ENCODE data around the gene RPL36AL. TPM values are rescaled to one million over a fixed set of nuclear protein-coding genes. Genes with fewer than 3 reads are reported as not detected.
A peak's percentile ranks its signal among the peaks of the same experiment; 100 is the strongest.

RPL36AL gene
- total and polyA plus RNA-seq, 2 of the 4 experiments (the other 2 are of a cell fraction), result 129 to 313 TPM

GRCh38 chr14:49594347-49595091 lies 25.9 kb downstream of the RPL36AL start:
- WGBS, 2 experiments (ENCODE audit: extremely low coverage in 2 of 2, insufficient read length in 1 of 2), result no CpG with 5 or more reads among the region's 4 CpGs
- no peak overlapping the region for H3K4me3 ChIP-seq (ENCODE audit: insufficient read depth, low read depth, low read length)
- dilution Hi-C loops (cut with HindIII; ENCODE audit: low sequenced_read_pairs, unreplicated experiment) (no loop called here), in situ Hi-C loops (cut with MboI; ENCODE audit: low sequenced_read_pairs) (no loop called here), intact Hi-C loops (cut with micrococcal nuclease) (no loop called here)
- peak overlapping the region; percentile 55; the same call in 1 of the 2 replicates for H3K4me2 ChIP-seq (ENCODE audit: low read depth, low read length)
- H3K14ac ChIP-seq (replicated peaks; ENCODE audit: low read depth, low read length), result no peak overlapping the region
- no peak overlapping the region for H3K56ac ChIP-seq (ENCODE audit: extremely low read depth, insufficient read depth, low read length)
- H3K9ac ChIP-seq (ENCODE audit: low read depth, low read length), result no peak overlapping the region
- TF ChIP-seq RFX5 (IDR thresholded peaks at IDR 0.05; ENCODE audit: low read depth, low read length), result peak; percentile 82
- TF ChIP-seq CEBPB (IDR thresholded peaks at IDR 0.05; ENCODE audit: low read depth, low read length), result no peak
- no peaks in the 10 kb centered on the region for H3K9me3 ChIP-seq (ENCODE audit: control insufficient read depth, insufficient read depth, low read length)
- peak overlapping the region; percentile 66 for H3K18ac ChIP-seq (ENCODE audit: low read depth, low read length)
- peak overlapping the region; percentile 50 for H2BK120ac ChIP-seq (ENCODE audit: low read depth, low read length)
- ATAC-seq (ENCODE audit: low read depth) (peak; percentile 46), DNase-seq (peak; percentile 85)
- H3K4ac ChIP-seq (ENCODE audit: low read depth, low read length), result no peak overlapping the region; the same call in 1 of the 2 replicates
- peak overlapping the region; percentile 40 for H2BK20ac ChIP-seq (ENCODE audit: low read depth, low read length)
- H3K79me1 ChIP-seq (ENCODE audit: low read depth in 1 of 2, low read length in 2 of 2), result peaks cover 0 to 23% of the 10 kb centered on the region in 2 experiments; a peak in 2 of 4 replicates
- H4K91ac ChIP-seq (ENCODE audit: insufficient read depth, low read depth, low read length), result 0 out of 2 replicates have a peak overlapping the region, but pooled peaks have one; percentile 8
- H3K23ac ChIP-seq (ENCODE audit: low read depth, low read length), result no peak overlapping the region; the same call in 1 of the 2 replicates
- BruUV-seq (replicated peaks), result no TSS peak
- peak overlapping the region; percentile 59 for H2BK5ac ChIP-seq (ENCODE audit: low read depth, low read length, poor library complexity, severe bottlenecking)
- H2AK5ac ChIP-seq (ENCODE audit: low read depth, low read length), result no peak overlapping the region
- no peaks in the 10 kb centered on the region for H3K36me3 ChIP-seq (ENCODE audit: control insufficient read depth, insufficient read depth, low read length)
- H3K27ac ChIP-seq (ENCODE audit: insufficient read depth, low read length), result peak overlapping the region; percentile 23; the same call in 1 of the 2 replicates
- no peaks in the 10 kb centered on the region for H3K27me3 ChIP-seq (ENCODE audit: control insufficient read depth, insufficient read depth, low read length)
- no peaks in the 10 kb centered on the region for H4K20me1 ChIP-seq (ENCODE audit: insufficient read depth, low read length)
- peaks cover 4% of the 10 kb centered on the region; the same call in 1 of the 2 replicates for H3K9me1 ChIP-seq (ENCODE audit: insufficient read depth, low read length)
- no peak overlapping the region for H2AK9ac ChIP-seq (replicated peaks; ENCODE audit: low read depth, low read length, poor library complexity)
- no peak overlapping the region for H4K8ac ChIP-seq (ENCODE audit: low read depth in 2 of 2, low read length in 2 of 2)
- H2BK15ac ChIP-seq (ENCODE audit: low read depth, low read length), result no peak overlapping the region
- POLR2A ChIA-PET (ENCODE audit: unreplicated experiment), result interaction anchor here (0.7 to 0.8 kb wide), 2 partner anchors 8 to 173 kb away, joined by 4 to 9 read pairs; partner anchors contain the start of gene RPS29
- CTCF ChIA-PET, result interaction anchor here (0.6 kb wide), 1 partner anchor 308 kb away, joined by 5 read pairs; no protein-coding TSS in a partner anchor
- H3K4me1 ChIP-seq (ENCODE audit: control insufficient read depth, insufficient read depth, low read length), result peaks cover 5% of the 10 kb centered on the region; the same call in 1 of the 2 replicates
- H4K5ac ChIP-seq (ENCODE audit: low read depth, low read length), result peak overlapping the region; percentile 60; the same call in 1 of the 2 replicates
- no peak overlapping the region for H2AFZ ChIP-seq (replicated peaks; ENCODE audit: low read length, poor library complexity)
